GM23338 (cell line): ENCODE results near the gene PIPOX.

ENCODE experiments used
- CREB1 ChIP-seq: fragments of 250-450 bp; sonication (Bioruptor Pico); IDR thresholded peaks from 2 replicates; pipeline ENCODE4 v1.5.0; 2020; ENCODE audit warnings: low read depth, mild to moderate bottlenecking, moderate library complexity
- CTCF ChIP-seq, 2 experiments: fragments of 200-600 bp in 1 of 2; sonication (generic) in 1 of 2; conservative IDR thresholded peaks; 2 replicates each; pipeline versions ENCODE4 v1.5.1 to v1.6.1; 2016 to 2017; ENCODE audit warnings: antibody characterized with exemption in 2 of 2, low read depth in 2 of 2, mild to moderate bottlenecking in 2 of 2, moderate library complexity in 1 of 2
- ETS1 ChIP-seq: IDR thresholded peaks from 2 replicates; pipeline ENCODE4 v1.6.1; 2016; ENCODE audit warnings: antibody characterized with exemption
- EZH2 ChIP-seq: fragments of 200-600 bp; sonication (generic); IDR thresholded peaks from one replicate; pipeline ENCODE4 v1.8.0; 2017; ENCODE audit warnings: antibody characterized with exemption, mild to moderate bottlenecking, low read depth; ENCODE audit not compliant: unreplicated experiment
- EZH2phosphoT487 ChIP-seq: fragments of 200-600 bp; sonication (generic); IDR thresholded peaks from one replicate; pipeline ENCODE4 v1.8.1; 2018; ENCODE audit warnings: antibody characterized with exemption; ENCODE audit not compliant: unreplicated experiment
- JUNB ChIP-seq: IDR thresholded peaks from one replicate; pipeline ENCODE4 v1.6.1; 2016; ENCODE audit warnings: antibody characterized with exemption; ENCODE audit not compliant: unreplicated experiment
- POLR2AphosphoS5 ChIP-seq: IDR thresholded peaks from 2 replicates; pipeline ENCODE4 v1.6.1; 2016; ENCODE audit warnings: antibody characterized with exemption, low read depth
- REST ChIP-seq: IDR thresholded peaks from one replicate; pipeline ENCODE4 v1.6.1; 2018; ENCODE audit warnings: antibody characterized with exemption; ENCODE audit not compliant: unreplicated experiment
- STAT1 ChIP-seq: IDR thresholded peaks from one replicate; pipeline ENCODE4 v1.6.1; 2016; ENCODE audit warnings: antibody characterized with exemption; ENCODE audit not compliant: unreplicated experiment
- ZNF114 ChIP-seq: fragments of 250-450 bp; sonication (Bioruptor Pico); IDR thresholded peaks from 2 replicates; pipeline ENCODE4 v1.5.0; 2020; ENCODE audit warnings: mild to moderate bottlenecking, moderate library complexity
- ZNF462 ChIP-seq: fragments of 250-450 bp; sonication (Bioruptor Pico); IDR thresholded peaks from 2 replicates; pipeline ENCODE4 v1.5.0; 2020; ENCODE audit warnings: mild to moderate bottlenecking, moderate library complexity

- TF ChIP-seq ETS1 = no peak
- no peak for TF ChIP-seq CTCF (conservative IDR thresholded peaks at IDR 0.05; ENCODE audit: low read depth in 2 of 2)
- TF ChIP-seq REST = no peak
- no peak for TF ChIP-seq POLR2AphosphoS5
- no peak for TF ChIP-seq EZH2phosphoT487
- no peak for TF ChIP-seq EZH2
- TF ChIP-seq STAT1 = no peak
- no peak for TF ChIP-seq ZNF114 (CRISPR knock-in tag)
- TF ChIP-seq ZNF462 = no peak
- no peak for TF ChIP-seq JUNB
- no peak for TF ChIP-seq CREB1
Measured at GRCh38 chr17:29038085-29038795, 4.7 kb upstream of the PIPOX start.
